ENCODE results near the gene CDKN2B-AS1. TPM values are rescaled to one million over a fixed set of nuclear protein-coding genes. Genes with fewer than 3 reads are reported as not detected.

Gene CDKN2B-AS1
- total RNA-seq, 1 experiment from 2014 or later: 0.24 TPM

DNA sequence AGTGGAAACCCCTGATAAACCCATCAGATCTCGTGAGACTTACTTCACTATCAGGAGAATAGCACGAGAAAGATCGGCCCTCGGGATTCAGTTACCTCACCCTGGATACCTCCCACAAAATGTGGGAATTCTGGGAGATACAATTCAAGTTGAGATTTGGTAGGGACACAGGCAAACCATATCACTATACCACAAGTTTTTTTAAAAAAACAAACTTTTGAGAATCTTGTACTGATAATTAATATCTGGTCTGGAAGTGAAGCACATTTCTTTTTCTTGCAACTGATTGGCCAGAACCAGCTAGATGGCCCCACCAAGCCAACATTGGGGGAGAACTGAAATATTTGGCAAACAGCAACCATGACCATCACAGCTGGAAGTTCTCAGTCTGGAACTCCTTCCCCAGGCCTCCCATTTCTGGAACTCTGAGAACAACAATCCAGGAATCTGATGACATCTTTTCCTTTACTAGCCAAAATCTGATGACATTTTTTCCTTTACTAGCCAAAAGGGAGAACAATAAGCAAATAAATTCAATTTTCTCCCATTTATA lies 66.3 kb downstream of the CDKN2B-AS1 start:
- DNase-seq (ENCODE audit: low spot score) (no peak), ATAC-seq (no peak)
- Mint-ChIP-seq H3K9me3 (peaks cover 24% of the 10 kb centered on the region), H3K27ac (no peak overlapping the region), H3K4me3 (no peak overlapping the region), H3K27me3 (ENCODE audit: low read depth) (no peaks in the 10 kb centered on the region; the same call in none of the 2 replicates), H3K4me1 (no peaks in the 10 kb centered on the region), H3K36me3 (peaks cover 11% of the 10 kb centered on the region)
- TF ChIP-seq, protein P1, sequence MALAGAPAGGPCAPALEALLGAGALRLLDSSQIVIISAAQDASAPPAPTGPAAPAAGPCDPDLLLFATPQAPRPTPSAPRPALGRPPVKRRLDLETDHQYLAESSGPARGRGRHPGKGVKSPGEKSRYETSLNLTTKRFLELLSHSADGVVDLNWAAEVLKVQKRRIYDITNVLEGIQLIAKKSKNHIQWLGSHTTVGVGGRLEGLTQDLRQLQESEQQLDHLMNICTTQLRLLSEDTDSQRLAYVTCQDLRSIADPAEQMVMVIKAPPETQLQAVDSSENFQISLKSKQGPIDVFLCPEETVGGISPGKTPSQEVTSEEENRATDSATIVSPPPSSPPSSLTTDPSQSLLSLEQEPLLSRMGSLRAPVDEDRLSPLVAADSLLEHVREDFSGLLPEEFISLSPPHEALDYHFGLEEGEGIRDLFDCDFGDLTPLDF (CRISPR knock-in tag; IDR thresholded peaks at IDR 0.05): no peak
- POLR2A ChIA-PET: no interaction called here
- CTCF ChIA-PET: no interaction called here

DNA sequence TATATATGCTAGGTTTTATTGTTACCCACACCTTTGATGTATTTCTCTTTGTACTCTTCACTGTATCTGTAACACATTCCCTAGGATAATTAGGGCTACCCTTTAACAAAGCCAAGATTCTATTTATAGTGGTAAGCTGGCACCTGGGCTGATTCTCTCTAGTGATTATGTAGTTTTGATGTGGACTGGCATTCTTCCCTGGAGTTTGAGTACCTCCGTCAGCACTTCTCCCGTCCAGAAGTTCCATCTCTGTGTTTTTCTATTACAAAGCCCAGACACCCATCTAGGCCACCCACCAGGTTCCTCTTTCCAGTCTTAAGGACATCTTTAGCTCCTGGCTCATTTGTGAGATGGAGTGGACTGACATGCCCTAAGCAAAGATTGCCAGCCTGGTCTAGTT lies 70.4 kb downstream of the CDKN2B-AS1 start:
- POLR2A ChIA-PET: no interaction called here
- ATAC-seq: no peak
- TF ChIP-seq, protein P2, sequence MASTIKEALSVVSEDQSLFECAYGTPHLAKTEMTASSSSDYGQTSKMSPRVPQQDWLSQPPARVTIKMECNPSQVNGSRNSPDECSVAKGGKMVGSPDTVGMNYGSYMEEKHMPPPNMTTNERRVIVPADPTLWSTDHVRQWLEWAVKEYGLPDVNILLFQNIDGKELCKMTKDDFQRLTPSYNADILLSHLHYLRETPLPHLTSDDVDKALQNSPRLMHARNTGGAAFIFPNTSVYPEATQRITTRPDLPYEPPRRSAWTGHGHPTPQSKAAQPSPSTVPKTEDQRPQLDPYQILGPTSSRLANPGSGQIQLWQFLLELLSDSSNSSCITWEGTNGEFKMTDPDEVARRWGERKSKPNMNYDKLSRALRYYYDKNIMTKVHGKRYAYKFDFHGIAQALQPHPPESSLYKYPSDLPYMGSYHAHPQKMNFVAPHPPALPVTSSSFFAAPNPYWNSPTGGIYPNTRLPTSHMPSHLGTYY (CRISPR knock-in tag; IDR thresholded peaks at IDR 0.05): no peak
- no peak for TF ChIP-seq ZNF219 (CRISPR knock-in tag; IDR thresholded peaks at IDR 0.05; ENCODE audit: borderline replicate concordance)
- peaks cover 2% of the 10 kb centered on the region; the same call in 1 of the 2 replicates for H3K36me3 Mint-ChIP-seq
- H3K4me3 Mint-ChIP-seq: no peak overlapping the region
- no peak for DNase-seq (ENCODE audit: low spot score)
- CTCF ChIA-PET: interaction anchor here (1.1 kb wide), 1 partner anchor 55 kb away, joined by 8 read pairs; no protein-coding TSS in a partner anchor
- H3K27me3 Mint-ChIP-seq (ENCODE audit: low read depth): no peaks in the 10 kb centered on the region; the same call in 1 of the 2 replicates
- H3K4me1 Mint-ChIP-seq: no peaks in the 10 kb centered on the region
- no peak overlapping the region for H3K27ac Mint-ChIP-seq
- peaks cover 6% of the 10 kb centered on the region; the same call in 1 of the 2 replicates for H3K9me3 Mint-ChIP-seq

DNA sequence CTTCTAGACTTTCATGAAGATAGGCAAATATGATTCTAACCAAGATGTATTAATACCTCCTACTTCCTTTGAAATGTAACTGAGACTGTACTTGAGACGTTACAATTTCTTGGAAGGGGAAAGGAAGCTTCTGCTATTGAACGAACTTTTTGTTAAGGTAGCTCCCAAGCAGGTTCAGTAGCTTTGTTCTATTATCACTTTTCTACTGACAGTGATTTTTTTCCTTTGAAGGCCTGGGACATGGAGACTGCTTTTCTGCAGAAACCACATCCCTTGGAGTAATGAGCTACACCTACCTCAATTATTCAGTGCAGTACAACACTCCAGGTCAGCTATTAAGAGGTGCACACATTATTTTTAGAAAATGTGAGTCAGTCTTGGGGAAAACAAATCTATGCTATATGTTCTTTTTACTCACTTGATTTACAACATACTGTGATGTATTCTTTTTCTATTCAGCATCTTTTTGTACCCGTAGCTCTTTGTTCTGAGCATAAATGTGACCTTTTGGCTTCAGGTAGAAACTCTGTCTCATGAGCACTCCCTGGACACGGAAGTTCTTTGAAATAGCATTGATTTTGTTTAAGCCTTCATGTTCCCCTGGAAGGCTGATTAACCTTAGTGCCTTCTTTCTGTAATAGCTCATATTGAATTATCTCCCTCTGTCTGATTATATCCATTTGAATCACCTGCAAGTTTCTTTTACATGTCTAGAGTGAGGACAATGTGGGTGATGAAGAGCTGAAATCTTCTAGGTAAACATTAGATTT lies 71.0 kb downstream of the CDKN2B-AS1 start:
- ATAC-seq (no peak), DNase-seq (ENCODE audit: low spot score) (no peak)
- Mint-ChIP-seq H3K9me3 (no peaks in the 10 kb centered on the region), H3K27ac (no peak overlapping the region), H3K27me3 (ENCODE audit: low read depth) (no peaks in the 10 kb centered on the region; the same call in 1 of the 2 replicates), H3K4me1 (no peaks in the 10 kb centered on the region), H3K36me3 (no peaks in the 10 kb centered on the region), H3K4me3 (no peak overlapping the region)
- ChIA-PET CTCF (interaction anchor here (1.1 kb wide), 1 partner anchor 54 kb away, joined by 8 read pairs; no protein-coding TSS in a partner anchor), POLR2A (no interaction called here)
- TF ChIP-seq ATF1 (CRISPR knock-in tag; IDR thresholded peaks at IDR 0.05) (no peak), SOX15 (CRISPR knock-in tag; IDR thresholded peaks at IDR 0.05) (no peak), GTF2I (CRISPR knock-in tag; conservative IDR thresholded peaks at IDR 0.05) (no peak), PRRX2 (CRISPR knock-in tag; IDR thresholded peaks at IDR 0.05) (no peak), CREM (CRISPR knock-in tag; IDR thresholded peaks at IDR 0.05) (no peak)
- TF ChIP-seq, protein P3, sequence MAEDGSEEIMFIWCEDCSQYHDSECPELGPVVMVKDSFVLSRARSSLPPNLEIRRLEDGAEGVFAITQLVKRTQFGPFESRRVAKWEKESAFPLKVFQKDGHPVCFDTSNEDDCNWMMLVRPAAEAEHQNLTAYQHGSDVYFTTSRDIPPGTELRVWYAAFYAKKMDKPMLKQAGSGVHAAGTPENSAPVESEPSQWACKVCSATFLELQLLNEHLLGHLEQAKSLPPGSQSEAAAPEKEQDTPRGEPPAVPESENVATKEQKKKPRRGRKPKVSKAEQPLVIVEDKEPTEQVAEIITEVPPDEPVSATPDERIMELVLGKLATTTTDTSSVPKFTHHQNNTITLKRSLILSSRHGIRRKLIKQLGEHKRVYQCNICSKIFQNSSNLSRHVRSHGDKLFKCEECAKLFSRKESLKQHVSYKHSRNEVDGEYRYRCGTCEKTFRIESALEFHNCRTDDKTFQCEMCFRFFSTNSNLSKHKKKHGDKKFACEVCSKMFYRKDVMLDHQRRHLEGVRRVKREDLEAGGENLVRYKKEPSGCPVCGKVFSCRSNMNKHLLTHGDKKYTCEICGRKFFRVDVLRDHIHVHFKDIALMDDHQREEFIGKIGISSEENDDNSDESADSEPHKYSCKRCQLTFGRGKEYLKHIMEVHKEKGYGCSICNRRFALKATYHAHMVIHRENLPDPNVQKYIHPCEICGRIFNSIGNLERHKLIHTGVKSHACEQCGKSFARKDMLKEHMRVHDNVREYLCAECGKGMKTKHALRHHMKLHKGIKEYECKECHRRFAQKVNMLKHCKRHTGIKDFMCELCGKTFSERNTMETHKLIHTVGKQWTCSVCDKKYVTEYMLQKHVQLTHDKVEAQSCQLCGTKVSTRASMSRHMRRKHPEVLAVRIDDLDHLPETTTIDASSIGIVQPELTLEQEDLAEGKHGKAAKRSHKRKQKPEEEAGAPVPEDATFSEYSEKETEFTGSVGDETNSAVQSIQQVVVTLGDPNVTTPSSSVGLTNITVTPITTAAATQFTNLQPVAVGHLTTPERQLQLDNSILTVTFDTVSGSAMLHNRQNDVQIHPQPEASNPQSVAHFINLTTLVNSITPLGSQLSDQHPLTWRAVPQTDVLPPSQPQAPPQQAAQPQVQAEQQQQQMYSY (CRISPR knock-in tag; IDR thresholded peaks at IDR 0.05): no peak
- TF ChIP-seq, protein P4, sequence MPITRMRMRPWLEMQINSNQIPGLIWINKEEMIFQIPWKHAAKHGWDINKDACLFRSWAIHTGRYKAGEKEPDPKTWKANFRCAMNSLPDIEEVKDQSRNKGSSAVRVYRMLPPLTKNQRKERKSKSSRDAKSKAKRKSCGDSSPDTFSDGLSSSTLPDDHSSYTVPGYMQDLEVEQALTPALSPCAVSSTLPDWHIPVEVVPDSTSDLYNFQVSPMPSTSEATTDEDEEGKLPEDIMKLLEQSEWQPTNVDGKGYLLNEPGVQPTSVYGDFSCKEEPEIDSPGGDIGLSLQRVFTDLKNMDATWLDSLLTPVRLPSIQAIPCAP (CRISPR knock-in tag; IDR thresholded peaks at IDR 0.05): no peak
- TF ChIP-seq, protein P5, sequence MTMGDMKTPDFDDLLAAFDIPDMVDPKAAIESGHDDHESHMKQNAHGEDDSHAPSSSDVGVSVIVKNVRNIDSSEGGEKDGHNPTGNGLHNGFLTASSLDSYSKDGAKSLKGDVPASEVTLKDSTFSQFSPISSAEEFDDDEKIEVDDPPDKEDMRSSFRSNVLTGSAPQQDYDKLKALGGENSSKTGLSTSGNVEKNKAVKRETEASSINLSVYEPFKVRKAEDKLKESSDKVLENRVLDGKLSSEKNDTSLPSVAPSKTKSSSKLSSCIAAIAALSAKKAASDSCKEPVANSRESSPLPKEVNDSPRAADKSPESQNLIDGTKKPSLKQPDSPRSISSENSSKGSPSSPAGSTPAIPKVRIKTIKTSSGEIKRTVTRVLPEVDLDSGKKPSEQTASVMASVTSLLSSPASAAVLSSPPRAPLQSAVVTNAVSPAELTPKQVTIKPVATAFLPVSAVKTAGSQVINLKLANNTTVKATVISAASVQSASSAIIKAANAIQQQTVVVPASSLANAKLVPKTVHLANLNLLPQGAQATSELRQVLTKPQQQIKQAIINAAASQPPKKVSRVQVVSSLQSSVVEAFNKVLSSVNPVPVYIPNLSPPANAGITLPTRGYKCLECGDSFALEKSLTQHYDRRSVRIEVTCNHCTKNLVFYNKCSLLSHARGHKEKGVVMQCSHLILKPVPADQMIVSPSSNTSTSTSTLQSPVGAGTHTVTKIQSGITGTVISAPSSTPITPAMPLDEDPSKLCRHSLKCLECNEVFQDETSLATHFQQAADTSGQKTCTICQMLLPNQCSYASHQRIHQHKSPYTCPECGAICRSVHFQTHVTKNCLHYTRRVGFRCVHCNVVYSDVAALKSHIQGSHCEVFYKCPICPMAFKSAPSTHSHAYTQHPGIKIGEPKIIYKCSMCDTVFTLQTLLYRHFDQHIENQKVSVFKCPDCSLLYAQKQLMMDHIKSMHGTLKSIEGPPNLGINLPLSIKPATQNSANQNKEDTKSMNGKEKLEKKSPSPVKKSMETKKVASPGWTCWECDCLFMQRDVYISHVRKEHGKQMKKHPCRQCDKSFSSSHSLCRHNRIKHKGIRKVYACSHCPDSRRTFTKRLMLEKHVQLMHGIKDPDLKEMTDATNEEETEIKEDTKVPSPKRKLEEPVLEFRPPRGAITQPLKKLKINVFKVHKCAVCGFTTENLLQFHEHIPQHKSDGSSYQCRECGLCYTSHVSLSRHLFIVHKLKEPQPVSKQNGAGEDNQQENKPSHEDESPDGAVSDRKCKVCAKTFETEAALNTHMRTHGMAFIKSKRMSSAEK (CRISPR knock-in tag; IDR thresholded peaks at IDR 0.05; ENCODE audit: borderline replicate concordance): no peak
- TF ChIP-seq, protein P6, sequence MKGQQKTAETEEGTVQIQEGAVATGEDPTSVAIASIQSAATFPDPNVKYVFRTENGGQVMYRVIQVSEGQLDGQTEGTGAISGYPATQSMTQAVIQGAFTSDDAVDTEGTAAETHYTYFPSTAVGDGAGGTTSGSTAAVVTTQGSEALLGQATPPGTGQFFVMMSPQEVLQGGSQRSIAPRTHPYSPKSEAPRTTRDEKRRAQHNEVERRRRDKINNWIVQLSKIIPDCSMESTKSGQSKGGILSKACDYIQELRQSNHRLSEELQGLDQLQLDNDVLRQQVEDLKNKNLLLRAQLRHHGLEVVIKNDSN (CRISPR knock-in tag; IDR thresholded peaks at IDR 0.05): no peak
- TF ChIP-seq, protein P7, sequence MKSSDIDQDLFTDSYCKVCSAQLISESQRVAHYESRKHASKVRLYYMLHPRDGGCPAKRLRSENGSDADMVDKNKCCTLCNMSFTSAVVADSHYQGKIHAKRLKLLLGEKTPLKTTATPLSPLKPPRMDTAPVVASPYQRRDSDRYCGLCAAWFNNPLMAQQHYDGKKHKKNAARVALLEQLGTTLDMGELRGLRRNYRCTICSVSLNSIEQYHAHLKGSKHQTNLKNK (CRISPR knock-in tag; IDR thresholded peaks at IDR 0.05): no peak
- TF ChIP-seq, protein P8, sequence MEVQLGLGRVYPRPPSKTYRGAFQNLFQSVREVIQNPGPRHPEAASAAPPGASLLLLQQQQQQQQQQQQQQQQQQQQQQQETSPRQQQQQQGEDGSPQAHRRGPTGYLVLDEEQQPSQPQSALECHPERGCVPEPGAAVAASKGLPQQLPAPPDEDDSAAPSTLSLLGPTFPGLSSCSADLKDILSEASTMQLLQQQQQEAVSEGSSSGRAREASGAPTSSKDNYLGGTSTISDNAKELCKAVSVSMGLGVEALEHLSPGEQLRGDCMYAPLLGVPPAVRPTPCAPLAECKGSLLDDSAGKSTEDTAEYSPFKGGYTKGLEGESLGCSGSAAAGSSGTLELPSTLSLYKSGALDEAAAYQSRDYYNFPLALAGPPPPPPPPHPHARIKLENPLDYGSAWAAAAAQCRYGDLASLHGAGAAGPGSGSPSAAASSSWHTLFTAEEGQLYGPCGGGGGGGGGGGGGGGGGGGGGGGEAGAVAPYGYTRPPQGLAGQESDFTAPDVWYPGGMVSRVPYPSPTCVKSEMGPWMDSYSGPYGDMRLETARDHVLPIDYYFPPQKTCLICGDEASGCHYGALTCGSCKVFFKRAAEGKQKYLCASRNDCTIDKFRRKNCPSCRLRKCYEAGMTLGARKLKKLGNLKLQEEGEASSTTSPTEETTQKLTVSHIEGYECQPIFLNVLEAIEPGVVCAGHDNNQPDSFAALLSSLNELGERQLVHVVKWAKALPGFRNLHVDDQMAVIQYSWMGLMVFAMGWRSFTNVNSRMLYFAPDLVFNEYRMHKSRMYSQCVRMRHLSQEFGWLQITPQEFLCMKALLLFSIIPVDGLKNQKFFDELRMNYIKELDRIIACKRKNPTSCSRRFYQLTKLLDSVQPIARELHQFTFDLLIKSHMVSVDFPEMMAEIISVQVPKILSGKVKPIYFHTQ (CRISPR knock-in tag; IDR thresholded peaks at IDR 0.05): no peak
